Upper lobe of left lung (tissue), 4 donors: ENCODE results near the gene CEP250.

ENCODE experiments used
- POLR2A ChIP-seq, 4 donors: fragments of 450-650 bp; IDR thresholded peaks; one replicate each; pipeline ENCODE4 v1.5.1; 2016 to 2017; ENCODE audit warnings: antibody characterized with exemption in 4 of 4, mild to moderate bottlenecking in 2 of 4
- TF ChIP-seq, protein P1 (sequence below), 6 experiments: fragments of 450-650 bp in 4 of 6; fragments of 200-600 bp in 2 of 6; sonication (generic) in 2 of 6; IDR thresholded peaks; one replicate each; pipeline ENCODE4 v1.5.1; 2016 to 2019; ENCODE audit warnings: antibody characterized with exemption in 6 of 6

DNA sequence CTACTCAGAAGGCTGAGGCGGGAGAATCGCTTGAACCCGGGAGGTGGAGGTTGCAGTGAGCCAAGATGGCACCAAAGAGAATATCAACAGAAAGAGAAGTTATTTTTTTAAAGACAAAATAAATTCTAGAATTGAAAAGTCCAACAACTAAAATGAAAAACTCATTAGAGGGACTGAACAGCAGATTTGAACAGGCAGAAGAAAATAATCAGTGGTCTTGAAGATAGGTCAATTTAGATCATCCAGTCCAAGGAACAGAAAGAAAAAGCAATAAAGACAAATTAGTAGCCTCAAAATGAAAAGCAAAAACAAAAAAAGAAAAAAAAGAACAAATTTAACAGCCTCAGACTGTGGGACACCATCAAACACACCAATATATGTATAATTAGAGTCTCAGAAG, 49.6 kb upstream of the CEP250 start:
- TF ChIP-seq, protein P1, sequence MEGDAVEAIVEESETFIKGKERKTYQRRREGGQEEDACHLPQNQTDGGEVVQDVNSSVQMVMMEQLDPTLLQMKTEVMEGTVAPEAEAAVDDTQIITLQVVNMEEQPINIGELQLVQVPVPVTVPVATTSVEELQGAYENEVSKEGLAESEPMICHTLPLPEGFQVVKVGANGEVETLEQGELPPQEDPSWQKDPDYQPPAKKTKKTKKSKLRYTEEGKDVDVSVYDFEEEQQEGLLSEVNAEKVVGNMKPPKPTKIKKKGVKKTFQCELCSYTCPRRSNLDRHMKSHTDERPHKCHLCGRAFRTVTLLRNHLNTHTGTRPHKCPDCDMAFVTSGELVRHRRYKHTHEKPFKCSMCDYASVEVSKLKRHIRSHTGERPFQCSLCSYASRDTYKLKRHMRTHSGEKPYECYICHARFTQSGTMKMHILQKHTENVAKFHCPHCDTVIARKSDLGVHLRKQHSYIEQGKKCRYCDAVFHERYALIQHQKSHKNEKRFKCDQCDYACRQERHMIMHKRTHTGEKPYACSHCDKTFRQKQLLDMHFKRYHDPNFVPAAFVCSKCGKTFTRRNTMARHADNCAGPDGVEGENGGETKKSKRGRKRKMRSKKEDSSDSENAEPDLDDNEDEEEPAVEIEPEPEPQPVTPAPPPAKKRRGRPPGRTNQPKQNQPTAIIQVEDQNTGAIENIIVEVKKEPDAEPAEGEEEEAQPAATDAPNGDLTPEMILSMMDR (IDR thresholded peaks at IDR 0.05) = no peak
- no peak for TF ChIP-seq POLR2A (IDR thresholded peaks at IDR 0.05)
